GM12801 (cell line): ENCODE measurements around the gene POP7.

Experiments
- CTCF ChIP-seq: IDR thresholded peaks from one replicate; pipeline ENCODE4 v1.5.1; 2011; ENCODE audit warnings: control low read depth; ENCODE audit not compliant: insufficient read length; ENCODE audit errors: extremely low read depth

POP7 gene

GRCh38 chr7:100691676-100692577, 14.0 kb upstream of the POP7 start:
- TF ChIP-seq CTCF, result no peak

- no peak for TF ChIP-seq CTCF
These were observed 13.4 kb upstream of the POP7 start for GRCh38 chr7:100692578-100692961.

- TF ChIP-seq CTCF, result no peak
These were observed 12.4 kb upstream of the POP7 start for GRCh38 chr7:100693312-100694097.

DNA sequence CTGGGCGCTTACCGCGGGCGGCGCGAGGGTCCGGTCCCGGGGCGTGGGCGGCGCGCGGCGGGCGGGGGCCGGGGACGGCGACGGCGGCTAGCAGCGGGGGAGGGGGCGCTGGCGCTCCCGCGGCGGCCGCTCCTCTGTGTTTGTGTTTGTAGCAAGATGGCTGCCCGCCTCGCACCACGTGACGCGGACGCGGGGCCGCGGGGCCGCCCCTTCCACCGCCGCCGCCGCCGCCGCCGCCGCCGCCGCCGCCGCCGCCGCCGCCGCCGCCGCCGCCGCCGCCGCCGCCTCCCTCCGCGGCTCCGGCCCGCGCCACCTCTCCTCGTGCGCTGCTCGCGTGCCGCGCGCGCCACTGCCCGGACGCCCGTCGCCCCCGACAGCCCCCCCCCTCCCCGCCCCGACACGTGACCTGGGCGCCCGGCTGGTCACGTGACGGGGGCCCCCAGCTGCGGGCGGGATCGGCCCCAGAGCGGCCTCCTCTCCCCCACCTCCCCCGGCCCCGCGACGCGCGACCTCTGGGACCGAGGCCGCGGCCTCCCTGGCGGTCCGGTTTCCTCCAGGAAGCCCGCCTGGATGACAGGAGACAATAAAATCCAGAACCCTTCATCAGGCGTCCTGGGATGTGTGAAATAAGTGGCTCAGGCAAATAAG, 11.7 kb upstream of the POP7 start, which contains the start of gene GIGYF1:
GIGYF1 (minus strand) TSS at position 153 of the 648 bp plus-strand sequence. CDS start 6,012 bp downstream, outside the sequence.
- TF ChIP-seq CTCF, result no peak

- no peak for TF ChIP-seq CTCF
These were observed 9.8 kb upstream of the POP7 start for GRCh38 chr7:100696123-100696521.

DNA sequence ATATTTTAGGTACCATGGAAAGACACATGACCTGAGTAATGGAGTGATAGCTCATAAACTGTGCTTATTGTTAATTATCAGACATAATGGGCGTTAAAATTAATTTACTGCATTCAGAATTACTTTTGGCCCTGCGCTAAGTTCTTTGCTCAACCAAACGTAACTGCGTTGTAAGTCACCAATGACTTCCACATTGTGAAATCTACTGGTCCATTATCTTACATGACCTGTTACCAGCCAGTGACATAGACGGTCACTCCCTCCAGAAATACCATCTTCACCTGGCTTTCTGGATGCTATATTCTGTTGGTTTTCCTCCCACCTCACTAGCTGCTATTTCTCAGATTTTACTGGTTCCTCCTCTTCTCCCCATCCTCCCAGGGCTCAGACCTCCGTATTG, 6.9 kb upstream of the POP7 start:
- no peak for TF ChIP-seq CTCF

DNA sequence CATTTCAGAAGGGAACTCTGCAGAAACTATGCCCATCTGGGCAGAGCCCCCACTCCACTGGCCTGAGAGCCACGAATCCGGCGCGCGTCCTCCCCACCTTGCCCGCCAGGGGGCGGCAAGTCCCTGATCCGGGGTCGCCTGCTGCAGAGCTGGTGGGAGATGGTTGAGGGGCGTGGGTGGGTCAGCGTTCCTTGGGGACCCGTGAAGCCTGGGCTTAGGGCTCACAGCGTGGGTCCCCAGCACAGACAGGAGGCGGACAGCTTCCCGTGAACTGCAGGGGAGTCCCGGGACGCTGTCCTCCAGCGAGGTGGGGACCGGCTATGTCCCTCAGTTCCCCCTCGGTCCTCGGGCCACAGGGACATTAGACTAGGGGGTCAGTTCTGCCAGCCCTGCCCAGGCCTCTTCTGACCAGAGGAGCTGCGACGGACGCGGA, 585 bp upstream of the POP7 start:
- no peak for TF ChIP-seq CTCF
